K562 (cell line): ENCODE results near the gene TMEM139. TPM values are rescaled to one million over a fixed set of nuclear protein-coding genes. Genes with fewer than 3 reads are reported as not detected.

Experiments used
- ATAC-seq: fragments of 200-7000 bp; cut with Tn5 transposase; 3 replicates; pipeline ENCODE4 v1.9.1; 2020; ENCODE audit warnings: moderate library complexity
- BruUV-seq: library from RNA; stranded (reverse); fragments of 400-500 nt; replicated peaks from 2 replicates; lab custom pipeline; 2021; lab: Mats Ljungman, UMichigan
- CTCF ChIA-PET: fragments of 300-600 bp; formaldehyde crosslinking; extraction: SDS; loops from one replicate; lab custom pipeline; 2021; ENCODE audit warnings: low intra/inter-chr PET ratio; lab: Yijun Ruan, JAX
- POLR2A ChIA-PET: fragments of 300-600, 350-650 bp; sonication (Branson Sonifier 250); formaldehyde crosslinking; extraction: SDS; loops from one replicate; lab custom pipeline; 2021; ENCODE audit warnings: antibody characterized with exemption, inconsistent platforms; lab: Yijun Ruan, JAX
- DNase-seq, 4 experiments: peaks; one replicate each; pipeline versions ENCODE4 v3.0.0 to v3.0.0-alpha.2; 2011 to 2018; ENCODE audit warnings: low spot score in 3 of 4, mixed read lengths in 3 of 4; ENCODE audit errors: extremely low read depth in 1 of 4
- FAIRE-seq: peaks from 2 replicates; lab custom pipeline; 2011; peaks lifted over from hg19 to GRCh38; lab: Jason Lieb, UNC
- H2AFZ ChIP-seq: 2 replicates; pipeline ENCODE4 v1.6.0; 2011; ENCODE audit warnings: low read depth, low read length, control low read depth, inconsistent platforms
- H3K27ac ChIP-seq: fragments of 200-600 bp; 3 replicates; pipeline ENCODE4 v1.8.0; 2011; ENCODE audit warnings: low read depth, mild to moderate bottlenecking, control low read depth, inconsistent platforms, low read length, moderate library complexity, mixed read lengths; ENCODE audit errors: extremely low read depth
- H3K27me3 ChIP-seq, 2 experiments: fragments of 300-600 bp in 1 of 2; 2 replicates in 1 of 2; 3 replicates in 1 of 2; pipeline versions ENCODE4 v1.6.0 to v1.8.0; 2011; ENCODE audit warnings: inconsistent platforms in 2 of 2, low read length in 2 of 2, mild to moderate bottlenecking in 1 of 2, mixed read lengths in 1 of 2, moderate library complexity in 1 of 2; ENCODE audit not compliant: control insufficient read depth in 2 of 2, insufficient read depth in 2 of 2
- H3K36me3 ChIP-seq: fragments of 300-600 bp; 3 replicates; pipeline ENCODE4 v1.8.0; 2011; ENCODE audit warnings: mild to moderate bottlenecking, low read length, inconsistent platforms; ENCODE audit not compliant: control insufficient read depth, insufficient read depth
- H3K4me1 ChIP-seq, 2 experiments: fragments of 200-600 bp in 1 of 2; replicated peaks in 1 of 2; 2 replicates in 1 of 2; 3 replicates in 1 of 2; pipeline versions ENCODE4 v1.5.1 to v1.8.0; 2011; ENCODE audit warnings: inconsistent platforms in 2 of 2, low read length in 2 of 2, mild to moderate bottlenecking in 1 of 2, mixed read lengths in 1 of 2, moderate library complexity in 1 of 2; ENCODE audit not compliant: control insufficient read depth in 2 of 2, insufficient read depth in 2 of 2
- H3K4me2 ChIP-seq: 2 replicates; pipeline ENCODE4 v1.6.1; 2011; ENCODE audit warnings: low read length, control low read depth, inconsistent platforms, mixed read lengths; ENCODE audit not compliant: insufficient read depth
- H3K4me3 ChIP-seq: fragments of 200-600 bp; sonication (generic), shearing (Covaris generic); 2 replicates; pipeline ENCODE4 v1.5.1; 2016; ENCODE audit warnings: control low read depth, inconsistent platforms
- H3K79me2 ChIP-seq: fragments of 200-600 bp; 3 replicates; pipeline ENCODE4 v1.8.0; 2011; ENCODE audit warnings: low read length, inconsistent platforms; ENCODE audit not compliant: control insufficient read depth, insufficient read depth
- H3K9ac ChIP-seq, 2 experiments: 2 replicates each; pipeline versions ENCODE4 v1.6.0 to v1.6.1; 2011; ENCODE audit warnings: low read depth in 2 of 2, low read length in 2 of 2, control low read depth in 1 of 2, inconsistent platforms in 1 of 2, mild to moderate bottlenecking in 1 of 2, mixed read lengths in 1 of 2; ENCODE audit not compliant: insufficient read depth in 1 of 2
- H3K9me1 ChIP-seq: one replicate; pipeline ENCODE4 v1.6.0; 2011; ENCODE audit warnings: inconsistent platforms, mild to moderate bottlenecking, low read length, moderate library complexity; ENCODE audit not compliant: control insufficient read depth, insufficient read depth
- H3K9me3 ChIP-seq: replicated peaks from 2 replicates; pipeline ENCODE4 v1.5.1; 2011; ENCODE audit warnings: low read depth, low read length, inconsistent platforms; ENCODE audit not compliant: control insufficient read depth, insufficient read depth
- H4K20me1 ChIP-seq: replicated peaks from 2 replicates; pipeline ENCODE4 v1.6.1; 2011; ENCODE audit warnings: low read length, inconsistent platforms, mixed read lengths; ENCODE audit not compliant: control insufficient read depth, insufficient read depth
- CCAR2 ChIP-seq: fragments of 200-400 bp; formaldehyde crosslinking; IDR thresholded peaks from 2 replicates; pipeline ENCODE4 v1.6.1; 2017; ENCODE audit warnings: mild to moderate bottlenecking, low read depth, low read length
- CHD2 ChIP-seq: IDR thresholded peaks from 2 replicates; pipeline ENCODE4 v1.6.1; 2011; ENCODE audit warnings: low read depth, low read length
- NR2C1 ChIP-seq, 2 experiments: fragments of 450-650 bp; IDR thresholded peaks; 2 replicates each; pipeline ENCODE4 v1.6.1; 2017; ENCODE audit warnings: mild to moderate bottlenecking in 2 of 2, antibody characterized with exemption in 1 of 2, inconsistent platforms in 1 of 2, missing compliant biosample characterization in 1 of 2, missing genetic modification characterization in 1 of 2
- POLR2B ChIP-seq: fragments of 450-650 bp; IDR thresholded peaks from 2 replicates; pipeline ENCODE4 v1.6.1; 2018; ENCODE audit warnings: low read depth; ENCODE audit not compliant: partially characterized antibody
- RAD51 ChIP-seq: fragments of 450-650 bp; IDR thresholded peaks from 2 replicates; pipeline ENCODE4 v1.7.1; 2016; ENCODE audit warnings: low read depth, mild to moderate bottlenecking, borderline replicate concordance
- TFAM ChIP-seq: fragments of 250-450 bp; sonication (Bioruptor Pico); conservative IDR thresholded peaks from 2 replicates; pipeline ENCODE4 v1.5.0; 2021; ENCODE audit warnings: mild to moderate bottlenecking, moderate library complexity
- YY1 ChIP-seq, 3 experiments: IDR thresholded peaks; 2 replicates each; pipeline ENCODE4 v1.6.1; 2011; ENCODE audit warnings: low read length in 2 of 3, mild to moderate bottlenecking in 2 of 3, moderate library complexity in 2 of 3, borderline replicate concordance in 1 of 3, control low read depth in 1 of 3, low read depth in 1 of 3; ENCODE audit not compliant: insufficient read depth in 3 of 3, insufficient replicate concordance in 2 of 3, control insufficient read depth in 1 of 3, insufficient read length in 1 of 3; ENCODE audit errors: extremely low read depth in 1 of 3
- WGBS: fragments of 100-300 bp; shearing (Covaris generic); methylation state at CpG from one replicate; pipeline ENCODE4 v1.1.6; 2016; ENCODE audit warnings: low coverage, mixed read lengths; ENCODE audit not compliant: insufficient coverage; ENCODE audit errors: missing lambda C conversion rate; 5-methylcytosine and 5-hydroxymethylcytosine counted together
- in situ Hi-C: fragments of 300-500 bp; cut with MboI; formaldehyde crosslinking; loops from 4 replicates; pipeline ENCODE4 v1.15.0; 2018; ENCODE audit warnings: inconsistent platforms, mixed read lengths
- intact Hi-C: fragments of 100-400 bp; cut with micrococcal nuclease; formaldehyde crosslinking; loops from 2 replicates; pipeline ENCODE4 v1.14.2; 2022
- polyA plus RNA-seq, 8 experiments: library from polyadenylated mRNA; depleted of rRNA in 4 of 8; stranded (reverse) in 5 of 8; unstranded in 3 of 8; fragments of >200 nt; fragmentation: Nextera tagmentation in 2 of 8; fragmentation: Illumina TruSeq in 1 of 8; extraction: Ambion mirVana in 2 of 8; extraction: Trizol in 1 of 8; gene quantifications; 2 replicates each; pipeline versions ENCODE4 v1.2.1 to v1.2.3, GENCODE V29; 2011 to 2014; ENCODE audit warnings: inconsistent platforms in 1 of 8, missing spikeins in 1 of 8
- small RNA-seq: library from RNA; depleted of rRNA; stranded (forward); fragments of <200 nt; gene quantifications from one replicate; pipeline ENCODE3, GENCODE V24; 2014
- total RNA-seq, 7 experiments: library from RNA; depleted of rRNA in 6 of 7; stranded (reverse); fragments of >200 nt in 6 of 7; fragmentation: Illumina TruSeq in 2 of 7; extraction: Trizol in 2 of 7; gene quantifications; 2 replicates each; pipeline versions ENCODE4 v1.2.1 to v1.2.3, GENCODE V29; 2011 to 2021; ENCODE audit warnings: low replicate concordance in 1 of 7
- TF ChIP-seq, protein P1 (sequence below): sonication (generic); formaldehyde crosslinking; IDR thresholded peaks from 2 replicates; pipeline ENCODE4 v1.8.1; 2023; ENCODE audit warnings: mild to moderate bottlenecking, missing genetic modification reagents
- TF ChIP-seq, protein P2 (sequence below): fragments of 450-650 bp; IDR thresholded peaks from 2 replicates; pipeline ENCODE4 v1.6.1; 2016; ENCODE audit warnings: mild to moderate bottlenecking

Gene TMEM139
- total and polyA plus RNA-seq, 9 of the 15 experiments (the other 6 are each of a cell fraction or from before 2014, with no cell fraction given) = 0.27 to 1.8 (median 0.79) TPM

DNA sequence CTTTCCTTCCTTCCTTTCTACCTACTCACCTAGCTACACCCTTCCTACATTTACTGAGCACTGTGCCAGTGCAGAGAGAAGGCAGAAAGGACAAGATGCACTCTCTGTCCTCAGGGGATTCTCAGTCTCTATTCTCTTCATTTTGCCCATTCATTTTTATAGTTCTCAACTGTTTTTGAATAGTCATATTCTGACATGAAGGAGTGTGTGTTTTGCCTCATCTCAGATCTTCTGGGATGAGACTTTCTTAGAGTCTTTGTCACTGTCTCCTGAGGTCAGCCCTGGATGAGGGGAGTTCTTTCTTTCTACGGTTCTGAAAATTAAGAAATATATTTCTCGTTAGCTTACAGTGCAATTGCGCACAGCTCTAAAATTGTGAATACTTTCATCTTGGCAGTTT lies 52.5 kb downstream of the TMEM139 start:
- CTCF ChIA-PET = no interaction called here
- POLR2A ChIA-PET = interaction anchor here (1.0 to 1.1 kb wide), 2 partner anchors 12 to 18 kb away, joined by 3 to 4 read pairs; no protein-coding TSS in a partner anchor
- H4K20me1 ChIP-seq = no peaks in the 10 kb centered on the region
- TF ChIP-seq, protein P1, sequence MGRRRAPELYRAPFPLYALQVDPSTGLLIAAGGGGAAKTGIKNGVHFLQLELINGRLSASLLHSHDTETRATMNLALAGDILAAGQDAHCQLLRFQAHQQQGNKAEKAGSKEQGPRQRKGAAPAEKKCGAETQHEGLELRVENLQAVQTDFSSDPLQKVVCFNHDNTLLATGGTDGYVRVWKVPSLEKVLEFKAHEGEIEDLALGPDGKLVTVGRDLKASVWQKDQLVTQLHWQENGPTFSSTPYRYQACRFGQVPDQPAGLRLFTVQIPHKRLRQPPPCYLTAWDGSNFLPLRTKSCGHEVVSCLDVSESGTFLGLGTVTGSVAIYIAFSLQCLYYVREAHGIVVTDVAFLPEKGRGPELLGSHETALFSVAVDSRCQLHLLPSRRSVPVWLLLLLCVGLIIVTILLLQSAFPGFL = no peak
- TF ChIP-seq CCAR2 = no peak
- no peak for TF ChIP-seq NR2C1 (IDR thresholded peaks at IDR 0.05)
- TF ChIP-seq NR2C1 (tag; IDR thresholded peaks at IDR 0.05) = no peak
- TF ChIP-seq, protein P2, sequence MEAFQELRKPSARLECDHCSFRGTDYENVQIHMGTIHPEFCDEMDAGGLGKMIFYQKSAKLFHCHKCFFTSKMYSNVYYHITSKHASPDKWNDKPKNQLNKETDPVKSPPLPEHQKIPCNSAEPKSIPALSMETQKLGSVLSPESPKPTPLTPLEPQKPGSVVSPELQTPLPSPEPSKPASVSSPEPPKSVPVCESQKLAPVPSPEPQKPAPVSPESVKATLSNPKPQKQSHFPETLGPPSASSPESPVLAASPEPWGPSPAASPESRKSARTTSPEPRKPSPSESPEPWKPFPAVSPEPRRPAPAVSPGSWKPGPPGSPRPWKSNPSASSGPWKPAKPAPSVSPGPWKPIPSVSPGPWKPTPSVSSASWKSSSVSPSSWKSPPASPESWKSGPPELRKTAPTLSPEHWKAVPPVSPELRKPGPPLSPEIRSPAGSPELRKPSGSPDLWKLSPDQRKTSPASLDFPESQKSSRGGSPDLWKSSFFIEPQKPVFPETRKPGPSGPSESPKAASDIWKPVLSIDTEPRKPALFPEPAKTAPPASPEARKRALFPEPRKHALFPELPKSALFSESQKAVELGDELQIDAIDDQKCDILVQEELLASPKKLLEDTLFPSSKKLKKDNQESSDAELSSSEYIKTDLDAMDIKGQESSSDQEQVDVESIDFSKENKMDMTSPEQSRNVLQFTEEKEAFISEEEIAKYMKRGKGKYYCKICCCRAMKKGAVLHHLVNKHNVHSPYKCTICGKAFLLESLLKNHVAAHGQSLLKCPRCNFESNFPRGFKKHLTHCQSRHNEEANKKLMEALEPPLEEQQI = no peak
- TF ChIP-seq POLR2B = no peak
- TF ChIP-seq CHD2 = no peak
- TF ChIP-seq RAD51 = no peak
- TF ChIP-seq TFAM = no peak
- TF ChIP-seq YY1 (IDR thresholded peaks at IDR 0.05; ENCODE audit: borderline replicate concordance in 1 of 3, control insufficient read depth in 1 of 3, extremely low read depth in 1 of 3, insufficient read depth in 3 of 3, insufficient read length in 1 of 3, insufficient replicate concordance in 2 of 3, low read depth in 1 of 3, low read length in 2 of 3) = no peak
- H2AFZ ChIP-seq = no peak overlapping the region
- no peaks in the 10 kb centered on the region for H3K9me3 ChIP-seq
- DNase-seq (no peak), ATAC-seq (no peak; the same call in 2 of the 3 replicates), FAIRE-seq (no peak)
- intact Hi-C loops (no loop called here), in situ Hi-C loops (no loop called here)
- H3K9me1 ChIP-seq = no peaks in the 10 kb centered on the region
- no peaks in the 10 kb centered on the region for H3K36me3 ChIP-seq
- no peak overlapping the region for H3K4me3 ChIP-seq
- WGBS = 0% methylated on average over 3 of the region's 3 CpGs
- H3K27me3 ChIP-seq = peaks cover 32 to 41% of the 10 kb centered on the region in 2 experiments
- no peak overlapping the region for H3K9ac ChIP-seq
- no peaks in the 10 kb centered on the region for H3K79me2 ChIP-seq
- H3K4me1 ChIP-seq = no peaks in the 10 kb centered on the region
- H3K4me2 ChIP-seq = no peak overlapping the region
- H3K27ac ChIP-seq = no peak overlapping the region
- no TSS peak for BruUV-seq

Small RNA genes lying within 50 kb of the gene (small RNA-seq; reads per million reads assigned to genes)
- gene RN7SL481P (not detected), gene RN7SL535P (not detected)

Other genes with a start within 250 kb of the TMEM139 start
Only the 7 nearest of the 12 such genes appear.
- not detected in 2 replicates for gene TAS2R39, start 101.5 kb upstream of the TMEM139 start, total RNA-seq (2014; rRNA removed)
- not detected in 2 replicates for gene TAS2R39, start 101.5 kb upstream of the TMEM139 start, total RNA-seq (2014; rRNA removed; fragmentation: Illumina TruSeq; extraction: Trizol)
- not detected in 2 replicates for gene TAS2R39, start 101.5 kb upstream of the TMEM139 start, total RNA-seq (2015; rRNA removed; fragmentation: Illumina TruSeq; extraction: Trizol)
- not detected in 2 replicates for gene TAS2R39, start 101.5 kb upstream of the TMEM139 start, total RNA-seq (2021)
- not detected in 2 replicates for gene TAS2R39, start 101.5 kb upstream of the TMEM139 start, polyA plus RNA-seq (2011; rRNA removed)
- gene TAS2R39, start 101.5 kb upstream of the TMEM139 start, polyA plus RNA-seq (2014; fragmentation: Illumina TruSeq; extraction: Trizol) = not detected in 2 replicates
- not detected for gene TAS2R39, start 101.5 kb upstream of the TMEM139 start, polyA plus RNA-seq (2014; fragmentation: Nextera tagmentation; extraction: Ambion mirVana)
- not detected in 2 replicates for gene TAS2R39, start 101.5 kb upstream of the TMEM139 start, polyA plus RNA-seq (2014; rRNA removed)
- gene TAS2R40, start 62.9 kb upstream of the TMEM139 start, total RNA-seq (2014; rRNA removed) = not detected in 2 replicates
- gene TAS2R40, start 62.9 kb upstream of the TMEM139 start, total RNA-seq (2014; rRNA removed; fragmentation: Illumina TruSeq; extraction: Trizol) = not detected in 2 replicates
- gene TAS2R40, start 62.9 kb upstream of the TMEM139 start, total RNA-seq (2015; rRNA removed; fragmentation: Illumina TruSeq; extraction: Trizol) = not detected in 2 replicates
- not detected in 2 replicates for gene TAS2R40, start 62.9 kb upstream of the TMEM139 start, total RNA-seq (2021)
- gene TAS2R40, start 62.9 kb upstream of the TMEM139 start, polyA plus RNA-seq (2011; rRNA removed) = not detected in 2 replicates
- gene TAS2R40, start 62.9 kb upstream of the TMEM139 start, polyA plus RNA-seq (2014; fragmentation: Illumina TruSeq; extraction: Trizol) = not detected in 2 replicates
- not detected for gene TAS2R40, start 62.9 kb upstream of the TMEM139 start, polyA plus RNA-seq (2014; fragmentation: Nextera tagmentation; extraction: Ambion mirVana)
- gene TAS2R40, start 62.9 kb upstream of the TMEM139 start, polyA plus RNA-seq (2014; rRNA removed) = not detected in 2 replicates
- gene GSTK1, start 21.5 kb upstream of the TMEM139 start, total RNA-seq (2014; rRNA removed) = 233 TPM in 2 replicates
- 126 and 155 TPM in 2 replicates for gene GSTK1, start 21.5 kb upstream of the TMEM139 start, total RNA-seq (2014; rRNA removed; fragmentation: Illumina TruSeq; extraction: Trizol)
- gene GSTK1, start 21.5 kb upstream of the TMEM139 start, total RNA-seq (2015; rRNA removed; fragmentation: Illumina TruSeq; extraction: Trizol) = 178 and 183 TPM in 2 replicates
- gene GSTK1, start 21.5 kb upstream of the TMEM139 start, total RNA-seq (2021) = 169 and 186 TPM in 2 replicates
- gene GSTK1, start 21.5 kb upstream of the TMEM139 start, polyA plus RNA-seq (2011; rRNA removed) = 189 and 198 TPM in 2 replicates
- 265 and 322 TPM in 2 replicates for gene GSTK1, start 21.5 kb upstream of the TMEM139 start, polyA plus RNA-seq (2014; fragmentation: Illumina TruSeq; extraction: Trizol)
- gene GSTK1, start 21.5 kb upstream of the TMEM139 start, polyA plus RNA-seq (2014; fragmentation: Nextera tagmentation; extraction: Ambion mirVana) = 100 to 1,000 TPM; 392 to 441 TPM
- 381 and 422 TPM in 2 replicates for gene GSTK1, start 21.5 kb upstream of the TMEM139 start, polyA plus RNA-seq (2014; rRNA removed)
- gene CASP2, start 3.4 kb downstream of the TMEM139 start, total RNA-seq (2014; rRNA removed) = 21.7 and 29.5 TPM in 2 replicates
- gene CASP2, start 3.4 kb downstream of the TMEM139 start, total RNA-seq (2014; rRNA removed; fragmentation: Illumina TruSeq; extraction: Trizol) = 22.7 and 23.0 TPM in 2 replicates
- gene CASP2, start 3.4 kb downstream of the TMEM139 start, total RNA-seq (2015; rRNA removed; fragmentation: Illumina TruSeq; extraction: Trizol) = 24.1 and 25.8 TPM in 2 replicates
- gene CASP2, start 3.4 kb downstream of the TMEM139 start, total RNA-seq (2021) = 64.8 and 64.9 TPM in 2 replicates
- gene CASP2, start 3.4 kb downstream of the TMEM139 start, polyA plus RNA-seq (2011; rRNA removed) = 29.9 and 43.5 TPM in 2 replicates
- 36.7 and 44.5 TPM in 2 replicates for gene CASP2, start 3.4 kb downstream of the TMEM139 start, polyA plus RNA-seq (2014; fragmentation: Illumina TruSeq; extraction: Trizol)
- 10 to 100 TPM; 20.6 to 22.3 TPM for gene CASP2, start 3.4 kb downstream of the TMEM139 start, polyA plus RNA-seq (2014; fragmentation: Nextera tagmentation; extraction: Ambion mirVana)
- gene CASP2, start 3.4 kb downstream of the TMEM139 start, polyA plus RNA-seq (2014; rRNA removed) = 18.8 and 22.2 TPM in 2 replicates
- gene CLCN1, start 31.2 kb downstream of the TMEM139 start, total RNA-seq (2014; rRNA removed) = not detected in 2 replicates
- 0.11 TPM in 1 of 2 replicates, not detected in the other for gene CLCN1, start 31.2 kb downstream of the TMEM139 start, total RNA-seq (2014; rRNA removed; fragmentation: Illumina TruSeq; extraction: Trizol)
- gene CLCN1, start 31.2 kb downstream of the TMEM139 start, total RNA-seq (2015; rRNA removed; fragmentation: Illumina TruSeq; extraction: Trizol) = 0.04 TPM in 1 of 2 replicates, not detected in the other
- not detected in 2 replicates for gene CLCN1, start 31.2 kb downstream of the TMEM139 start, total RNA-seq (2021)
- 0.04 TPM in 1 of 2 replicates, not detected in the other for gene CLCN1, start 31.2 kb downstream of the TMEM139 start, polyA plus RNA-seq (2011; rRNA removed)
- not detected in 2 replicates for gene CLCN1, start 31.2 kb downstream of the TMEM139 start, polyA plus RNA-seq (2014; fragmentation: Illumina TruSeq; extraction: Trizol)
- under 1 TPM in 1 of 2 experiments, not detected in 1; 0.07 TPM for gene CLCN1, start 31.2 kb downstream of the TMEM139 start, polyA plus RNA-seq (2014; fragmentation: Nextera tagmentation; extraction: Ambion mirVana)
- 0.01 and 0.09 TPM in 2 replicates for gene CLCN1, start 31.2 kb downstream of the TMEM139 start, polyA plus RNA-seq (2014; rRNA removed)
- not detected in 2 replicates for gene FAM131B, start 77.8 kb downstream of the TMEM139 start, total RNA-seq (2014; rRNA removed)
- not detected in 2 replicates for gene FAM131B, start 77.8 kb downstream of the TMEM139 start, total RNA-seq (2014; rRNA removed; fragmentation: Illumina TruSeq; extraction: Trizol)
- gene FAM131B, start 77.8 kb downstream of the TMEM139 start, total RNA-seq (2015; rRNA removed; fragmentation: Illumina TruSeq; extraction: Trizol) = not detected in 2 replicates
- 0.04 TPM in 2 replicates for gene FAM131B, start 77.8 kb downstream of the TMEM139 start, total RNA-seq (2021)
- 0.03 and 0.11 TPM in 2 replicates for gene FAM131B, start 77.8 kb downstream of the TMEM139 start, polyA plus RNA-seq (2011; rRNA removed)
- not detected in 2 replicates for gene FAM131B, start 77.8 kb downstream of the TMEM139 start, polyA plus RNA-seq (2014; fragmentation: Illumina TruSeq; extraction: Trizol)
- not detected for gene FAM131B, start 77.8 kb downstream of the TMEM139 start, polyA plus RNA-seq (2014; fragmentation: Nextera tagmentation; extraction: Ambion mirVana)
- not detected in 2 replicates for gene FAM131B, start 77.8 kb downstream of the TMEM139 start, polyA plus RNA-seq (2014; rRNA removed)
- gene ZYX, start 96.4 kb downstream of the TMEM139 start, total RNA-seq (2014; rRNA removed) = 26.9 and 37.8 TPM in 2 replicates
- 9.2 and 11.5 TPM in 2 replicates for gene ZYX, start 96.4 kb downstream of the TMEM139 start, total RNA-seq (2014; rRNA removed; fragmentation: Illumina TruSeq; extraction: Trizol)
- 15.7 and 17.3 TPM in 2 replicates for gene ZYX, start 96.4 kb downstream of the TMEM139 start, total RNA-seq (2015; rRNA removed; fragmentation: Illumina TruSeq; extraction: Trizol)
- gene ZYX, start 96.4 kb downstream of the TMEM139 start, total RNA-seq (2021) = 114 and 130 TPM in 2 replicates
- gene ZYX, start 96.4 kb downstream of the TMEM139 start, polyA plus RNA-seq (2011; rRNA removed) = 9.0 and 18.5 TPM in 2 replicates
- 81.7 and 116 TPM in 2 replicates for gene ZYX, start 96.4 kb downstream of the TMEM139 start, polyA plus RNA-seq (2014; fragmentation: Illumina TruSeq; extraction: Trizol)
- gene ZYX, start 96.4 kb downstream of the TMEM139 start, polyA plus RNA-seq (2014; fragmentation: Nextera tagmentation; extraction: Ambion mirVana) = 1 to 10 TPM; 1.8 to 3.1 TPM
- 30.0 and 35.0 TPM in 2 replicates for gene ZYX, start 96.4 kb downstream of the TMEM139 start, polyA plus RNA-seq (2014; rRNA removed)